Fibroblast of skin of right biceps (primary cell): ENCODE measurements around the gene NOTUM.

ENCODE experiments used
- DNase-seq: peaks from one replicate; pipeline ENCODE4 v3.0.0-alpha.2; 2013

The NOTUM gene

GRCh38 chr17:81961087-81961511, at the start of gene NOTUM:
NOTUM (minus strand) TSS chr17:81961187; CDS start chr17:81960909, 278 bp downstream.
- peak; percentile 52 for DNase-seq

- DNase-seq: no peak
These were observed 48.4 kb upstream of the NOTUM start for GRCh38 chr17:82009413-82009812.

GRCh38 chr17:82008941-82009405, 48.0 kb upstream of the NOTUM start:
- no peak for DNase-seq

GRCh38 chr17:82008258-82008940, 47.4 kb upstream of the NOTUM start:
- no peak for DNase-seq

GRCh38 chr17:82007495-82008257, 46.7 kb upstream of the NOTUM start:
- no peak for DNase-seq

GRCh38 chr17:82007228-82007494, 46.2 kb upstream of the NOTUM start:
- no peak for DNase-seq

- DNase-seq: peak; percentile 66
These were observed 45.7 kb upstream of the NOTUM start for GRCh38 chr17:82006468-82007227.

- no peak for DNase-seq
These were observed 44.8 kb upstream of the NOTUM start for GRCh38 chr17:82005701-82006348.

GRCh38 chr17:82004517-82005455, 43.8 kb upstream of the NOTUM start:
- no peak for DNase-seq

GRCh38 chr17:82003411-82004381, 42.7 kb upstream of the NOTUM start:
- DNase-seq: peak; percentile 98

- no peak for DNase-seq
These were observed 40.6 kb upstream of the NOTUM start for GRCh38 chr17:82001571-82002056.

GRCh38 chr17:82000803-82001570, 40.0 kb upstream of the NOTUM start:
- no peak for DNase-seq

GRCh38 chr17:81999976-82000802, 39.2 kb upstream of the NOTUM start:
- DNase-seq: no peak

GRCh38 chr17:81999587-81999975, 38.6 kb upstream of the NOTUM start:
- no peak for DNase-seq

GRCh38 chr17:81998691-81999438, 37.9 kb upstream of the NOTUM start:
- DNase-seq: no peak

GRCh38 chr17:81998212-81998611, 37.2 kb upstream of the NOTUM start:
- DNase-seq: no peak

- DNase-seq: no peak
These were observed 35.9 kb upstream of the NOTUM start for GRCh38 chr17:81996757-81997441.
